GM12878 (cell line): ENCODE data around the gene BMPR2. TPM values are rescaled to one million over a fixed set of nuclear protein-coding genes. Genes with fewer than 3 reads are reported as not detected.

Source experiments
- ATAC-seq: fragments of 200-7000 bp; cut with Tn5 transposase; 3 replicates; pipeline ENCODE4 v1.9.1; 2020; ENCODE audit warnings: mild to moderate bottlenecking, moderate library complexity
- BruUV-seq: library from RNA; stranded (reverse); fragments of 400-500 nt; replicated peaks from 2 replicates; lab custom pipeline; 2021; lab: Mats Ljungman, UMichigan
- CTCF ChIA-PET: fragments of 300-600 bp; sonication (Branson Sonifier 250); formaldehyde crosslinking; extraction: SDS; loops from one replicate; lab custom pipeline; 2021; ENCODE audit warnings: inconsistent platforms; lab: Yijun Ruan, JAX
- POLR2A ChIA-PET: fragments of 350-600 bp; formaldehyde crosslinking; extraction: SDS; loops from one replicate; lab custom pipeline; 2021; ENCODE audit warnings: inconsistent platforms; lab: Charles Lee
- RAD21 ChIA-PET: fragments of 300-600 bp; sonication (Branson Sonifier 250); formaldehyde crosslinking; loops from one replicate; lab custom pipeline; 2023; ENCODE audit warnings: antibody characterized with exemption; ENCODE audit not compliant: unreplicated experiment; lab: Charles Lee
- SMC1A ChIA-PET: fragments of 300-600 bp; sonication (Branson Sonifier 250); formaldehyde crosslinking; loops from one replicate; lab custom pipeline; 2023; ENCODE audit not compliant: unreplicated experiment, uncharacterized antibody; lab: Charles Lee
- DNase-seq: peaks from one replicate; pipeline ENCODE4 v3.0.0-alpha.2; 2011; ENCODE audit warnings: low read depth, low spot score
- FAIRE-seq: peaks from 3 replicates; lab custom pipeline; 2011; peaks lifted over from hg19 to GRCh38; lab: Jason Lieb, UNC
- H2AFZ ChIP-seq: 2 replicates; pipeline ENCODE4 v1.6.0; 2011; ENCODE audit warnings: low read depth, low read length, control low read depth; ENCODE audit not compliant: control insufficient read depth
- H3K27ac ChIP-seq: 2 replicates; pipeline ENCODE4 v1.5.1; 2011; ENCODE audit warnings: control low read depth; ENCODE audit not compliant: control insufficient read depth, insufficient read depth
- H3K27me3 ChIP-seq, 2 experiments: replicated peaks in 1 of 2; 2 replicates each; pipeline versions ENCODE4 v1.6.0 to v1.6.1; 2011; ENCODE audit warnings: low read length in 1 of 2; ENCODE audit not compliant: control insufficient read depth in 2 of 2, insufficient read depth in 2 of 2
- H3K36me3 ChIP-seq, 2 experiments: 2 replicates each; pipeline ENCODE4 v1.5.1; 2011; ENCODE audit warnings: low read length in 1 of 2; ENCODE audit not compliant: control insufficient read depth in 2 of 2, insufficient read depth in 2 of 2
- H3K4me1 ChIP-seq: 2 replicates; pipeline ENCODE4 v1.6.1; 2011; ENCODE audit warnings: mild to moderate bottlenecking, low read length, moderate library complexity, mixed read lengths; ENCODE audit not compliant: control insufficient read depth, insufficient read depth
- H3K4me2 ChIP-seq: 2 replicates; pipeline ENCODE4 v1.6.0; 2011; ENCODE audit warnings: control low read depth; ENCODE audit not compliant: control insufficient read depth, insufficient read depth
- H3K4me3 ChIP-seq: fragments of 200-600 bp; sonication (generic); 2 replicates; pipeline ENCODE4 v1.5.1; 2016
- H3K79me2 ChIP-seq: 2 replicates; pipeline ENCODE4 v1.6.0; 2011; ENCODE audit warnings: low read length; ENCODE audit not compliant: control insufficient read depth, insufficient read depth
- H3K9ac ChIP-seq: 2 replicates; pipeline ENCODE4 v1.8.0; 2011; ENCODE audit warnings: low read length, control low read depth, mixed read lengths; ENCODE audit not compliant: control insufficient read depth, insufficient read depth
- H3K9me3 ChIP-seq: replicated peaks from 3 replicates; pipeline ENCODE4 v1.5.1; 2011; ENCODE audit warnings: mild to moderate bottlenecking, low read length; ENCODE audit not compliant: control insufficient read depth, insufficient read depth
- H4K20me1 ChIP-seq: 2 replicates; pipeline ENCODE4 v1.6.0; 2011; ENCODE audit not compliant: control insufficient read depth, insufficient read depth
- CHD4 ChIP-seq: fragments of 200-600 bp; sonication (generic); IDR thresholded peaks from 2 replicates; pipeline ENCODE4 v1.6.1; 2016; ENCODE audit warnings: mild to moderate bottlenecking
- DPF2 ChIP-seq: fragments of 450-650 bp; IDR thresholded peaks from 2 replicates; pipeline ENCODE4 v1.6.1; 2017; ENCODE audit warnings: mild to moderate bottlenecking
- EZH2 ChIP-seq: IDR thresholded peaks from 2 replicates; pipeline ENCODE4 v1.6.1; 2012; ENCODE audit warnings: low read depth, mild to moderate bottlenecking, control low read depth, inconsistent platforms, low read length, borderline replicate concordance; ENCODE audit not compliant: control insufficient read depth
- FOS ChIP-seq: IDR thresholded peaks from 3 replicates; pipeline ENCODE4 v1.6.1; 2011; ENCODE audit warnings: borderline replicate concordance; ENCODE audit not compliant: insufficient read length; ENCODE audit errors: extremely low read depth
- FOXM1 ChIP-seq: IDR thresholded peaks from 2 replicates; pipeline ENCODE4 v1.6.1; 2012; ENCODE audit warnings: low read depth, mild to moderate bottlenecking, inconsistent platforms, low read length, moderate library complexity
- JUNB ChIP-seq: IDR thresholded peaks from 2 replicates; pipeline ENCODE4 v1.6.1; 2016; ENCODE audit warnings: antibody characterized with exemption, mild to moderate bottlenecking
- POLR2A ChIP-seq: IDR thresholded peaks from 2 replicates; pipeline ENCODE4 v1.6.1; 2011; ENCODE audit warnings: low read depth, mild to moderate bottlenecking, low read length
- RFX5 ChIP-seq: IDR thresholded peaks from 2 replicates; pipeline ENCODE4 v1.6.1; 2011; ENCODE audit warnings: low read depth, low read length, improper control_type of control experiment
- SMC3 ChIP-seq: IDR thresholded peaks from 2 replicates; pipeline ENCODE4 v1.6.1; 2011; ENCODE audit warnings: low read length, improper control_type of control experiment, borderline replicate concordance
- STAT1 ChIP-seq: fragments of 450-650 bp; conservative IDR thresholded peaks from 2 replicates; pipeline ENCODE4 v1.6.1; 2014; ENCODE audit warnings: antibody characterized with exemption, mild to moderate bottlenecking
- YY1 ChIP-seq: IDR thresholded peaks from 2 replicates; pipeline ENCODE4 v1.6.1; 2011; ENCODE audit warnings: low read depth, mild to moderate bottlenecking, low read length
- ZNF24 ChIP-seq: fragments of 450-650 bp; IDR thresholded peaks from 2 replicates; pipeline ENCODE4 v1.6.1; 2017; ENCODE audit warnings: antibody characterized with exemption, mild to moderate bottlenecking
- ZNF274 ChIP-seq: IDR thresholded peaks from one replicate; pipeline ENCODE4 v1.8.0; 2011; ENCODE audit not compliant: insufficient read length, insufficient read depth
- WGBS: methylation state at CpG from one replicate; pipeline ENCODE4 v1.1.6; 2016; ENCODE audit warnings: low lambda C conversion rate; ENCODE audit not compliant: insufficient replicate concordance, insufficient coverage; ENCODE audit errors: missing lambda C conversion rate; 5-methylcytosine and 5-hydroxymethylcytosine counted together
- in situ Hi-C: fragments of 300-500 bp; cut with MboI; formaldehyde crosslinking; loops from 9 replicates; pipeline ENCODE4 v1.14.3; 2018; ENCODE audit warnings: mixed read lengths
- intact Hi-C: fragments of 100-400 bp; cut with micrococcal nuclease; formaldehyde crosslinking; loops from one replicate; pipeline ENCODE4 v1.14.2; 2022; ENCODE audit not compliant: unreplicated experiment
- polyA plus RNA-seq, 11 experiments: library from polyadenylated mRNA; depleted of rRNA in 4 of 11; unstranded in 6 of 11; stranded (reverse) in 5 of 11; fragments of >200 nt; fragmentation: Nextera tagmentation in 4 of 11; fragmentation: Illumina TruSeq in 1 of 11; extraction: Ambion mirVana in 4 of 11; extraction: Trizol in 1 of 11; gene quantifications; 1 replicate in 1 of 11; 2 replicates in 10 of 11; pipeline versions ENCODE4 v1.2.1 to v1.2.3, GENCODE V29; 2011 to 2016; ENCODE audit warnings: inconsistent platforms in 2 of 11, missing spikeins in 2 of 11, low read depth in 1 of 11
- total RNA-seq, 4 experiments: library from RNA; depleted of rRNA in 3 of 4; stranded (reverse); fragments of >200 nt in 3 of 4; fragmentation: Illumina TruSeq in 1 of 4; extraction: Trizol in 1 of 4; gene quantifications; 2 replicates each; pipeline versions ENCODE4 v1.2.1 to v1.2.3, GENCODE V29; 2013 to 2021
- TF ChIP-seq, protein P1 (sequence below): fragments of 150-350 bp; IDR thresholded peaks from 2 replicates; pipeline ENCODE4 v1.6.1; 2016; ENCODE audit warnings: low read depth, low read length

BMPR2 gene
- total and polyA plus RNA-seq, 10 of the 15 experiments (the other 5 are each of a cell fraction or from before 2014, with no cell fraction given), result 2.4 to 33.0 (median 7.1) TPM

DNA sequence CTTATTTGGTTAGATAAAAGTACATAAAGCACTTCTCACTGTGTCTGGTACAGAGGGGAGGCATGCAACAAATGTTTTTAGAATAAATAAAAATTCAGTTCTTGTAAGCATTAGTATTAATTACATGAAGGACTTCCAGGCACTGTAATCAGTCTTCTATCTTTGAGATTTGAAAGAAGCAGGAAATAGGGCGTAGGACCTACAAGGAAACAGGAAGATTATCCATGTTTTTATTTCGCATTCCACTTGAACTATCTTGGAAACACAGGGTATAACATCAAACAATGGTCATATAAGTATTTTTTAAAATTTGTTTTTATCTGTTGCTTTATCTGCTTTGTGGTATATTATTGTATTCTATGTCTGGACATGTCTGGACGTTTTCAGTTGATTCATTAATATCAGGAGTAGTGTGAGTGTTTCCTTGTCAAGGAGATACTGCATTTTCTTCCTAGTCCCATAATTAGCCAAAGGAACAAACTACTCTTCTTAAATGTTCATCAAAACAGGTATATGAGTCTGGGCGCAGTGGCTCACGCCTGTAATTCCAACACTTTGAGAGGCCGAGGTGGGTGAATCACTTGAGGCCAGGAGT is 32.5 kb downstream of the BMPR2 start:
- peaks cover 6% of the 10 kb centered on the region for H3K4me1 ChIP-seq
- no peaks in the 10 kb centered on the region for H4K20me1 ChIP-seq
- no peak for TF ChIP-seq FOXM1
- TF ChIP-seq EZH2, result no peak
- TF ChIP-seq, protein P1, sequence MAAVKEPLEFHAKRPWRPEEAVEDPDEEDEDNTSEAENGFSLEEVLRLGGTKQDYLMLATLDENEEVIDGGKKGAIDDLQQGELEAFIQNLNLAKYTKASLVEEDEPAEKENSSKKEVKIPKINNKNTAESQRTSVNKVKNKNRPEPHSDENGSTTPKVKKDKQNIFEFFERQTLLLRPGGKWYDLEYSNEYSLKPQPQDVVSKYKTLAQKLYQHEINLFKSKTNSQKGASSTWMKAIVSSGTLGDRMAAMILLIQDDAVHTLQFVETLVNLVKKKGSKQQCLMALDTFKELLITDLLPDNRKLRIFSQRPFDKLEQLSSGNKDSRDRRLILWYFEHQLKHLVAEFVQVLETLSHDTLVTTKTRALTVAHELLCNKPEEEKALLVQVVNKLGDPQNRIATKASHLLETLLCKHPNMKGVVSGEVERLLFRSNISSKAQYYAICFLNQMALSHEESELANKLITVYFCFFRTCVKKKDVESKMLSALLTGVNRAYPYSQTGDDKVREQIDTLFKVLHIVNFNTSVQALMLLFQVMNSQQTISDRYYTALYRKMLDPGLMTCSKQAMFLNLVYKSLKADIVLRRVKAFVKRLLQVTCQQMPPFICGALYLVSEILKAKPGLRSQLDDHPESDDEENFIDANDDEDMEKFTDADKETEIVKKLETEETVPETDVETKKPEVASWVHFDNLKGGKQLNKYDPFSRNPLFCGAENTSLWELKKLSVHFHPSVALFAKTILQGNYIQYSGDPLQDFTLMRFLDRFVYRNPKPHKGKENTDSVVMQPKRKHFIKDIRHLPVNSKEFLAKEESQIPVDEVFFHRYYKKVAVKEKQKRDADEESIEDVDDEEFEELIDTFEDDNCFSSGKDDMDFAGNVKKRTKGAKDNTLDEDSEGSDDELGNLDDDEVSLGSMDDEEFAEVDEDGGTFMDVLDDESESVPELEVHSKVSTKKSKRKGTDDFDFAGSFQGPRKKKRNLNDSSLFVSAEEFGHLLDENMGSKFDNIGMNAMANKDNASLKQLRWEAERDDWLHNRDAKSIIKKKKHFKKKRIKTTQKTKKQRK, result no peak
- TF ChIP-seq RFX5, result no peak
- no peak for TF ChIP-seq ZNF24
- TF ChIP-seq STAT1, result no peak
- TF ChIP-seq YY1, result no peak
- no peak for TF ChIP-seq ZNF274
- no peak for TF ChIP-seq FOS
- TF ChIP-seq DPF2, result no peak
- TF ChIP-seq SMC3, result no peak
- TF ChIP-seq CHD4, result no peak
- no peak for TF ChIP-seq POLR2A
- TF ChIP-seq JUNB, result no peak
- CTCF ChIA-PET, result interaction anchor here (0.7 kb wide), 1 partner anchor 40 kb away, joined by 3 read pairs; no protein-coding TSS in a partner anchor
- SMC1A ChIA-PET, result no interaction called here
- 73% methylated on average over 6 of the region's 6 CpGs for WGBS
- H3K27me3 ChIP-seq, result no peaks in the 10 kb centered on the region
- no peak overlapping the region for H2AFZ ChIP-seq
- RAD21 ChIA-PET, result no interaction called here
- H3K4me2 ChIP-seq, result no peak overlapping the region
- POLR2A ChIA-PET, result no interaction called here
- FAIRE-seq, result no peak
- peaks cover 10% of the 10 kb centered on the region for H3K79me2 ChIP-seq
- no peak overlapping the region for H3K27ac ChIP-seq
- H3K4me3 ChIP-seq, result no peak overlapping the region
- no TSS peak for BruUV-seq
- DNase-seq, result no peak
- in situ Hi-C loops (no loop called here), intact Hi-C loops (no loop called here)
- no peak overlapping the region for H3K9ac ChIP-seq
- no peaks in the 10 kb centered on the region for H3K36me3 ChIP-seq
- ATAC-seq, result no peak
- H3K9me3 ChIP-seq, result no peaks in the 10 kb centered on the region; the same call in 2 of the 3 replicates
